Renal cortical epithelial cell (primary cell): Measurements from ENCODE around the gene SBF2. TPM values are rescaled to one million over a fixed set of nuclear protein-coding genes. Genes with fewer than 3 reads are reported as not detected.
"Not testable (repeated sequence)": the region's sequence is repeated elsewhere in the genome, so short reads cannot be mapped to it uniquely, and the experiment has no call there.

Experiments used
- DNase-seq: peaks from one replicate; pipeline ENCODE4 v3.0.0-alpha.2; 2011; ENCODE audit warnings: low read depth
- total RNA-seq: library from RNA; depleted of rRNA; stranded (reverse); fragments of >200 nt; gene quantifications from 2 replicates; pipeline ENCODE4 v1.2.3, GENCODE V29; 2014

Gene SBF2
- total RNA-seq, 1 donor from 2014 or later = 51.4 TPM

DNA sequence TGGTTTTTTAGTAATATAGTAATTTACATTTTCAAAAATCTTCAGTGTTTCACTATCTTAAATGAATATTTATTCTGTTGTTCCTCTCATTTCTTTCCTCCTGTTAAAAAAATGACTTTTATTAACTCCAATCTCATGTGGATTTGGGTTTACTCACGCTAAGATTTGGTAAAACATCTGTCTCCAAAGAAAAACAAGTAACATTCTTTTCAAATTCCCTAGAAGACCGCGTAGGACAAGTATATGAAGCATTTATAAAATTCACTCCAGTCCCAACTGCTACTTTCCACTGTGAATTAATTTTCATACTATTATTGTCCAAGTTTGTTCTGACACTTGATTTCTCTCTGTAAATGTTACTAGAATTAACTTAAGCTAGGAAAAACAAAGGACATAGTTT, 26.2 kb downstream of the SBF2 start:
- no peak for DNase-seq

DNA sequence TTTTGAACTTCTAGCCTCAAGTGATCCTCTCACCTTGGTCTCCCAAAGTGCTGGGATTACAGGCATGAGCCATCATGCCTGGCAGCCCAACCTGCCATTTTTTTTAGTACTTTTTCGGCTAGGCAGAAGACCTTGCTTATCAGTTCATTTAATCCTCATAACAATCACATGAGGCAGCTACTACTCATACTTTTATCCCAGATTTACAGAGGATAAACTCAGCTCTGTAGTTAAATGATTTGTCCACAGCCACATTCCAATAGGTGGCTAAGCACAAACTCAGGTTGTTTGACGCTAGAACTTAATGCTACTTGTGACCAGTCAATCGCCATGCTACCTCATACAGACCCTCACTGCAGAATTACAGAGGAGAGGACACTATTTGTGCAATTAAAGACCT, 28.1 kb downstream of the SBF2 start:
- no peak for DNase-seq

DNA sequence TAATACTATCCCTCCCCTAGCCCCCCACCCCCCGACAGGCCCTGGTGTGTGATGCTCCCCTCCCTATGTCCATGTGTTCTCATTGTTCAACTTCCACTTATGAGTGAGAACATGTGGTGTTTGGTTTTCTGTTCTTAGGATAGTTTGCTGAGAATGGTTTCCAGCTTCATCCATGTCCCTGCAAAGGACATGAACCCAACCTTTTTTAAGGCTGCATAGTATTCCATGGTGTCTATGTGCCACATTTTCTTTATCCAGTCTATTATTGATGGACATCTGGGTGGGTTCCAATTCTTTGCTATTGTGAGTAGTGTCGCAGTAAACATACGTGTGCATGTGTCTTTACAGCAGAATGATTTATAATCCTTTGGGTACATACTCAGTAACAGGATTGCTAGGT, 29.3 kb downstream of the SBF2 start:
- DNase-seq = not testable (repeated sequence)

DNA sequence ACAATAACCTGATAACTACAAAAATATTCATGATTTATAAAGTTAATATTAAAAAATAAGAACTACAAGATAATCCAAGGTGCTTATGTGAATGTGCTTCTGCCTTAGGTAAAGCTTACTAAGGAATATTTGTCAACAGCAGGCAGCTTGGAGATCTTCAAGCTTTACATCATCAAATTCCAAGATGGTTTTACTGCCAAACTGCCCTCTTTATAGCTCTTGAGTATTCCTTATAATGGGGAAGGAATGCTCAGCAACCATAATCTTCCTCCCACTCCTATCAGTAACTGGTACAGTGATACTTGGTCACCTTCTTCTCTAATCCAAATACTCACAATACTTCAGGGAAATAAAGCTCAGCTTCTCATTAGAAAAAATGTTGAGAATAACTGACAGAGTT, 30.1 kb downstream of the SBF2 start:
- DNase-seq = peak; percentile 46

DNA sequence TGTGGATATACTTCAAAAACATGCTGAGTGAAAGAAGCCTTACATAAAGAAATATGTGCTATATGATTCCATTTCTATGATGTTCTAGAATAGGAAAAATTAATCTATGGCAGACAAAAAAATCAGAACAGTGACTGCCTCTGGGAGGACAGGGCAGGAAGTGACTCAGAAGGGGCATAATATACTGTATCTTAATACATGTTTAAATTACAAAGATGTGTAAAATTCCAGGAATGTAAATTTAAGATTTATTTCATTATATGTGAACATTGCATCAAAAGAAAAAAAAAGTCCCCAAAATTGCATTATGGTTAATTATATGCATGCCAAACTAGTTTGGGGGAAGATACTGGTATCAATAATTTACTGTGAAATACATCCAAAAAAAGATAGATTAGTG, 32.2 kb downstream of the SBF2 start:
- no peak for DNase-seq

DNA sequence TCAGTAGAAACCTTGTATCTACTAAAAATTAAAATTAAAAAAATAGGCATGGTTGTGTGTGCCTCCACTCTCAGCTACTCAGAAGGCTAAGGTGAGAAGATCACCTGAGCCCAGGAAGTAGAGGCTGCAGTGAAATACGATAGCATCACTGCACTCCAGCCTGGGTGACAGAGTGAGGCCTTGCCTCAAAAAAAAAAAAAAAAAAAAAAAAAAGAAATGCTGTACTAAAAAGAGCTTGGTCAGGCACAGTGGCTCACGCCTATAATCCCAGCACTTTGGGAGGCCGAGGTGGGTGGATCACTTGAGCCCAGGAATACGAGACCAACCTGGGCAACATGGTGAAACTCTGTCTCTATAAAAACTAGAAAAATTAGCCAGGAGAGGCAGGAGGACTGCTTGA, 36.5 kb downstream of the SBF2 start:
- DNase-seq = no peak

DNA sequence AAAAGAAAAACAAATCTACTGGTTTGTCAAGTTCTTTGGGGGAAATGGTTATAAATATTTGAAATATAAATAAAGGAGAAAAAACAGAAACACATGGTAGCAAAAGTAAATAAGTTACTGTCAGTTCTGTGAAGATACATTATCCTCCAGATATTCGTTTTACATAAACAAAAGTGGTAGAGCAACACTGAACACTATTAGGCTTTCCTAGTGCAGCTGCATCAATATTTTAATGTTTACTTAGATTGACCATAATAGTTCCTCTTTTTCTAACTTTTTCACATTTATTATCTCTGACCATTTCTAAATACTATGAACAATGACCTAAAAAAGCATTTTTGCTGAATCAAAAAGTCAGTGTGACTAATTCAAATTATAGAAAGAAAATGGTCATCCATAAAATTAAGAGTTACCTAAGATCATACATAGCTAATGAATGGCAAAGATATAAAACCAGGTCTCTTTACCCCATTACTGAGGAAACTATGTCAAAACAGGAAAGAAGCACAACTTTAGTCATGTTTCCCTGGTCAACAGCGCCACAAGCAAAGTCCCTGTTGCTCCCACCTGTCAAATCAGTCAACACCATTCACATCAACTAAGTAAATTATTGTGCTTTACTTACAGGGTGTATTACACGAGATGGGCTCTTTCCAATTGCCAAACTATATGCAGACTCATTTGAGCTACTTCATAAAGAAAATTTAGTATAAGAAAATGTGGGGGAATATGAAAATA, 38.5 kb downstream of the SBF2 start:
- no peak for DNase-seq

DNA sequence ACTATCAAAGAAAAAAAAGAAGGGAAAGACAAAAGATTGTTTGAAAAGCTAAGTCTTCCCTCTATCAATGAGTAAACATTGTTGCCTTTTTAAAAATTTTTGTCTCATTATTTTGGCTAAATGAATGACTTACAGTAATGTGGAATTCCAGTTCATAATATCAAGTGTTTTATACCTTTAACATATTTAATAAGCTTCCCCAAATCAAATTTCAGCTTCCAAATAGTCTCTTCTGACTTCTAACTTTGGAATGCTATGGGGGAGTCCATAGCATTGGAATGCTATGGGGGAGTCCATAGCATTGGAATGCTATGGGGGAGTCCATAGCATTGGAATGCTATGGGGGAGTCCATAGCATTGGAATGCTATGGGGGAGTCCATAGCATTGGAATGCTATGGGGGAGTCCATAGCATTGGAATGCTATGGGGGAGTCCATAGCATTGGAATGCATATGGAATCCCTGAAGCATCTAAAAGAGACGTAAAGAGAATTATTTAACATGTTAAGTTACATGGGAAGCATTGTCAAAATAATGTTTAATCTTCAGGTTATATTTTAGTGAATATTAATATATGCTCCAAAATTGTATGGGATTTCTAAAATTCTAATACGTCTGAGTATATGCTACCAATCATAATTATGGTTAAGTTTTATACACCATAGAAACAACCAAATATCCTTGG, 44.4 kb downstream of the SBF2 start:
- not testable (repeated sequence) for DNase-seq

DNA sequence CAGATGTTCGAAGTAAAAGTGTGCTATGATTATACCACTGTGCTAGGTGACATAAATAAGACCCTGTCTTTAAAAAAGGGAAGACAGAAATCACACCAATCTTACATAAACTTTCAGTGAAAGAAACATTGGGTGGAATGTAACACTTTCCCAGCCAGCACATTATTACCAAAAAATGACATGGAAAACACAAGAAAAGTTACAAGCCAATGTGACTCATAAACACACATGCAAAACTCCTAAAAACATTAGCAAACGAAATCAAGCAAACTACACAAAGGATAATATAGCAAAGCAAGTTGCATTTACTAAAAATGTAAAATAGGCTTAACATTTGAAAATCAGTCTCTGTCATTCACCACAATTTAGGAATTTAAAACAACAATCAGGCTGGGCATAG, 47.0 kb downstream of the SBF2 start:
- no peak for DNase-seq

DNA sequence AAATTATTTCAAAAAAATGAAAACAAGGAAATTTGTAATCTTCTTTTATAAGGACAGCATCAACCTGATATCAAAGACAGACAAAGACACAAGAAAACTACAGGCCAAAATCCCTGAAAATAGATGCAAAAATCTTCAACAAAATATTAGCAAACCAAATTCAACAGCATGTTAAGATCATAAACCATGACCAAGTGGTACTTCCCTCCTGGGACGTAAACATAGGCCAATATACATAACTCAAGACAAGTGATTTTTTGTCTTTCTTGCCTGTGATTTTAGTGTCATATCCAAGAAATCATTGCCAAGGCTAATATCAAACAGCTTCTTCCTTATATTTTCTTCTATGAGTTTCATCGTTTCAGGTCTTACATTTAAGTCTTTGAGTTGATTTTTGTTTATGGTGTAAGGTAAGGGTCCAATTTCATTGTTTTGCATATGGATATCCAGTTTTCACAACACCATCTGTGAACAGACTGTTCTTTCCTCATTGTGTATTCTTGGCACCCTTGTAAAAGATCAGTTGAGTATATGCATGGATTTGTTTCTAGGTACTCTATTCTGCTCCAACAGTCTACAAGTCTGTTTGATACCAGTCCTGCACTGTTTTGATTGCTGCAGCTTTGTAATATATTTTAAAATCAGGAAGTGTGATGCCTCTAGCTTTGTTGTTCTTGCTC, 50.0 kb downstream of the SBF2 start:
- DNase-seq = no peak

DNA sequence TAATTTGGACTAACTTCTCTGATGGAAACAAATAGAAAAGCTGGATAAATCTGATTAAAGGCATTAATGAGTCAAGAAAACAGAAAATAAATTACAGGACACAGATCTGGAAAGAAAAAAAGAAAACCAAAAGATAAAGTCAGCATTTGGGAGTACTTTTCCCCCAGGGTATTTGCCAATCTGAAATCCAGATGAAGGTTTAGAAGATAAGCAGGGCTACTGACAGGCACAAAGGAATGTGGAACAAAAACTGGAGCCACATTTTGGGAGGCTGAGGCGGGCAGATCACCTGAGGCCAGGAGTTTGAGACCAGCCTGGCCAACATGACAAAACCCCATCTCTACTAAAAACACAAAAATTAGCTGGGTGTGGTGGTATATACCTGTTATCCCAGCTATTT, 57.2 kb downstream of the SBF2 start:
- DNase-seq = no peak

DNA sequence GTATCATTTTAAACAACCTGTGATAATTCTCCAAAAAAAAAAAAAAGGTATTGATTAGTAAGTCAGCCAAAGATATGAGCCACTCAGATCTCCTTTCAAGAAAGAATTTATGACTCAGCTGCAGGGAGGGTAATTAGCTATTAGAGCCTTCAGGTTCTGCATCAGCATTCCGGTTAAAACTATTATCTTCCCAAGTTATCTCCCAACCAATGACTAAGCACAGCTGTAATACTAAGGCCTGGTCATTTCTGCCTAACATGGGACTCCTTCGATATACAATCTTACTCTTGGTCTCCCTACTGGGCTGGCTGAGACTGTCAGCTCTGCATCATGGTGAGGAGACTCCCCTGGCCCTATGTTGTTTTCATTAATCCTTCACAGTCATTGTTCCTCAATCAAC, 60.4 kb downstream of the SBF2 start:
- peak; percentile 71 for DNase-seq

DNA sequence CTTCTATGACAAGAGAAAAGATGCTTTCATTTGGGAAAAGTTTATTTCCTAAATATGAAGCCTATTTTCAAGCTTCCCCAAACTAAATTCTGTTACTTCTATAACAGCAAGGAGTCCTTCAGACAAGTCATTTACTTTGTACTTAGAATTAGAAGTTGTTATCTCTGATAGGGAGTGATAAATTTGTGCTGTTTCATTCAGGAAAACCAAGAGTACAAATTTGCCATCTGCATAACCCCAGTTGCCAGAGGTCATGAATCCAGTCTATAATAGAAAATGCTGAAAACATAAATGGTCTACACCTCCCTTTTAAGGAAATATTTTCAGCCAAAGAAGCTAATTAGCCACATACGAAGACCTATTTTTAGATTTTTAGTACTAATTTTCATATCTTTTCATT, 61.3 kb downstream of the SBF2 start:
- DNase-seq = no peak

DNA sequence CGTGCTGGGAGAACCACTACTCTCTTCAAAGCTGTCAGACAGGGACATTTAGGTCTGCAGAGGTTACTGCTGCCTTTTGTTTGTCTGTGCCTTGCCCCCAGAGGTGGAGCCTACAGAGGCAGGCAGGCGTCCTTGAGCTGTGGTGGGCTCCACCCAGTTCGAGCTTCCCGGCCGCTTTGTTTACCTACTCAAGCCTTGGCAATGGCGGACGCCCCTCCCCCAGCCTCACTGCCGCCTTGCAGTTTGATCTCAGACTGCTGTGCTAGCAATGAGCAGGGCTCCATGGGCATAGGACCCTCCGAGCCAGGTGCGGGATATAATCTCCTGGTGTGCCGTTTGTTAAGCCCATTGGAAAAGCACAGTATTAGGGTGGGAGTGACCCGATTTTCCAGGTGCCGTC, 62.2 kb downstream of the SBF2 start:
- DNase-seq = not testable (repeated sequence)

DNA sequence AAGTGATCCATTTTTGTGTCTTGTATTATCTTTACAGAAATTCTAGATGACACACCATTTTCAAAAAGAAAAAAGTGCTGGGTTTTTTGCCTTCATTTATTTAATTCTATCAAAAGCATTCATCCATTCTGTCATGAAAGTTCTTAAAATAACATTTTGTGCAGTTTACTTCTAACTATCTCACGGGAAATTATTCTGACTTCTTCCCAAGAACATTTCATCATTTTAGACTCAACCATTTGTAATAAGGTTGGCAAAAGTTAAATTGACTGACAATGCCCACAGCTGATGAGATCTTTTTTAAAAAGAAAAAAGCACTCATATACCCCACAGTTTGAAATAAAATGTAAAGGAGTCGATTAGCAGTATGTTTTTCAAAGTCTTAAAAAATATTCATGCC, 68.5 kb downstream of the SBF2 start:
- no peak for DNase-seq

DNA sequence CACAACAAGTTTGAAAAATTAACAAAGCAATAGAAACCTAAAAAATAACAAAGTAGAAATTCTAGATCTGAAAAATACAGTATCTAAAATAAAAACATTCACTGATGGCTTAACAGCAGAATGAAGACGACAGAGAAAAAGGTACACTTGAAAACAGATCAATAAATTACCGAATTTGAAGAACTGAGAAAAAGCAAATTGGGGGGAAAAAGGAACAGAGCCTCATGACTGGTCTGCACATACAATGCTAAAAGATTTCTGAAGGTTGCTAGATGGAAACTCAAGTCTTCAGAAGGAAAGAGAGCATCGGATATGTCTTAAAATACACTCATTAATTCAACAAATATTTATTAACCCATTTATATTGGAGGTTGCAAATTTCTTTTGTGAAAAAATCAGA, 71.6 kb downstream of the SBF2 start:
- no peak for DNase-seq

DNA sequence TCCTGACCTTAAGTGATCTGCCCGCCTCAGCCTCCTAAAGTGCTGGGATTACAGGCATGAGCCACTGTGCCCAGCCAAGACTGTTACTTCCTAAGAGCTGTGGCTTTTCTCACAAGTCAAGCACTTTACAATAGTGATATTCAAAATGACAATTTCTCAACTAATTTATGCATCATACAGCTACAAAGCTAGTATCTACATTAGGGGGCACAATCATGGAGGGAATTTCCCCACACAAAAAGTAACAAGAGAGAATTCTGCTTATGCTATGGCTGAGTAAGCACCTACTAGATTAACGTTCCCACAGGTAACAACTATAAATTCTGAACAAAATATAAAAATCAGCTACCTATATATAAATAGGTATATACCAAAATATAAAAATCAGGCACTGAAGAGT, 72.7 kb downstream of the SBF2 start:
- DNase-seq = no peak

DNA sequence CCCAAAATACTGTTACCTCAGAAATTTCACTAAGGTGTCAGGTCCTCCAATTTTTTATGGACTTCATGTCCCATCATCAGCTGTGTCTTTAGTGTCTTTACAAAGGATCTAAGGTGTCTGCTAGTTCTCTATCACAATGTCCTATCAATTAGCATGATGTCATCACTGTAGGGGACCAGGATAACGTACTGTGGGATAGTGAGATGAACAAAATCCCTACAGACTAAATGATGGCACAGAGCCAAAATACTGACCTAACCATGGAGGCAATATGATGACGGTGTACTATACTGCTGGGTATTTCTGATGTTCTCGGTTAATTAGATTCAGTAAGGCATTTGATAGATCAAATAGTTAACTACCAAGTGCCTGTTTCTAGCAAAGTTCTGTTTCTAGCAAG, 82.5 kb downstream of the SBF2 start:
- no peak for DNase-seq

DNA sequence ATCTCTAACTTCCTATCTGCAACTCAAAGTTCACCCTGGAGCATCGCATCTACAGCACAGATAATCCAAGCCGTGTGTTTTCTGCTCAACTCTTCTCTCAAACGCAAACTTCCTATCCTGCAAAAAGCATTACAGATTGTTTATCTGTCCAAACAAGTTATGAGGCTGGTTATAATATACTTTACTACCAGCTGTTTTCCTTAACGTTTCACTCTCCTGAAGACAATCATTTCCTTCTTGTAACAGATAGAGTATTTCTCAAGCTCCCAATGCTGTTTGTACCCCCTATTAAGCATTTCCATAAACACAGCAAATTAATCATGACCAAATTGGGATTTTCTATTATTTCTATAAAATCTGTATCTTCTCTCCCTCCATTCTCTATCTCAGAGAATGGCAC, 84.7 kb downstream of the SBF2 start:
- DNase-seq = no peak

DNA sequence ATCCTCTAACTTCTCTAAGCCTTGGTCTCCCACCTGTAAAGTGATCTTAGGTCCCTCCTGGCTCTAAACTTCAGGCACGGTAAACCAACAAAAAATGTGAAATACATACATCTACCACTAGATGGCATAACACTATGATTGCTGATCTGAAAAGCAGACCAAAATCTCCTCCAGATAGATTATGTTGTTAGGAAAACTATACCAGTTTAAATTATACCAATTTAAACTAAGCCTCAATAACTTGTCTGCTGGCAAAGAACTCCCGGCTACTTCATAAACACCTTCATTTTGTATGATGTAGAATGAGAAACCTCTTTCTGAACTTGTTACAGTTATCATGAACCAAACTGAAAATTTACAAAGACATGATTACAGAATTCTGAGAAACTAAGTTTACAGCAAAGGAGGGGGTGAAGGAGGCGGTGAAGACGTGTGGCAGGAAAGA, 85.9 kb downstream of the SBF2 start:
- DNase-seq = peak; percentile 64

DNA sequence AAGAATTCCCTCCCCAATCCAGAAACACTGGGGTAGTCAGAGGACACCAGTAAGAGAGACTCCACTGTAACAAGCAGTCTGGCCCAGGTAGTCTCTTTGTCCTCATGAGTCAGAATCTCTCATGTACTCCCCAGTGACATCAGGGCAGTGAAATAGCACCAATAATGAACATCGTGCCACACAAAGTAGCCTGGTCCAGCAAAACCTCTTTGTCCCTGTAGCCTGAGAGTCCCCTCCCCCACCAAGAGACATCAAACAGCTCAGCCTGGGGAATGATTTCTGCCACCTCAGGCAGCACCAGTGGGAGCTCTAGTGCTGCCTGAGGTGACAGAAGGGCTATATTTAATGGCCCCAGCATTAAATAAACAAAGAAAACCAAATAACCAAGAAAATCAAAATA, 88.1 kb downstream of the SBF2 start:
- DNase-seq = peak; percentile 21

DNA sequence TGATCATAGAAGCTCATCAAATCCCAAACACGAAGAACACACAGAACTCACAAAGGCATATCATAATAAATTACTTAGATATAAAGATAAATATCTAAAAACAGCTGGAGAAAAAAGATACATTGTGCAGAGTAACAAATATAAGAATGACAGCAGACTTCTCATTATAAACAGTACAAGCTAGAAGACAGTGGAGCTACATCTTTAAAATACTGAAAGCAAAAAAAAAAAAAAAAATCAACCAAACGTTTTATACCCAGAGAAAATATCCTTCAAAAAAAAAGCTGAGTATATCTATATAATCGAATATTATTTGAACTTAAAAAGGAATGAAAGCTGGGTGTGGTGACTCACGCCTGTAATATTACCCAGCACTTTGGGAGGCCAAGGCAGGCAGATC, 90.0 kb downstream of the SBF2 start:
- DNase-seq = peak; percentile 29

DNA sequence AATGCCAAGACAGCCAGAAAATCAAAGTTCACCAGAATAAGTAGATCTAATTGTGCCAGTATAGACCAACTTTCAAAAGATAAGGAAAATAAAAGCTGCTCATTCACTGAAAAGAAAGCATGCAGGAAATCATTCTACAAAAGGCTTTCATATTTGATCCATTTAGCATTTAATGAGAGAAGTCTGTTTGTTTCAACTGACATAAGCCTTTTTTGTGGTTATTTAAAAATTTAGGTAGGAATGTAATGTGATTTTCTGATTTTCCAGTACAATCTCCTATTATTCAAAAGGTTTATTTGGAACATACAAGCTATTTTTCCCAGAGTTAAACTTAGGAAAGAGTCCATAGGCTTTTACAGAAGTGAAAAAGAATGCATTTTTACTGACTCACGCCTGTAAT, 92.7 kb downstream of the SBF2 start:
- DNase-seq = no peak
